HG03558 (cell line): Measurements from ENCODE around the gene DRGX.

Source experiments
- ATAC-seq: cut with Tn5 transposase; IDR thresholded peaks from one replicate; pipeline ENCODE4 v1.9.1; 2021; ENCODE audit warnings: moderate number of reproducible peaks; ENCODE audit not compliant: unreplicated experiment; ENCODE audit errors: extremely low read depth

DRGX gene

DNA sequence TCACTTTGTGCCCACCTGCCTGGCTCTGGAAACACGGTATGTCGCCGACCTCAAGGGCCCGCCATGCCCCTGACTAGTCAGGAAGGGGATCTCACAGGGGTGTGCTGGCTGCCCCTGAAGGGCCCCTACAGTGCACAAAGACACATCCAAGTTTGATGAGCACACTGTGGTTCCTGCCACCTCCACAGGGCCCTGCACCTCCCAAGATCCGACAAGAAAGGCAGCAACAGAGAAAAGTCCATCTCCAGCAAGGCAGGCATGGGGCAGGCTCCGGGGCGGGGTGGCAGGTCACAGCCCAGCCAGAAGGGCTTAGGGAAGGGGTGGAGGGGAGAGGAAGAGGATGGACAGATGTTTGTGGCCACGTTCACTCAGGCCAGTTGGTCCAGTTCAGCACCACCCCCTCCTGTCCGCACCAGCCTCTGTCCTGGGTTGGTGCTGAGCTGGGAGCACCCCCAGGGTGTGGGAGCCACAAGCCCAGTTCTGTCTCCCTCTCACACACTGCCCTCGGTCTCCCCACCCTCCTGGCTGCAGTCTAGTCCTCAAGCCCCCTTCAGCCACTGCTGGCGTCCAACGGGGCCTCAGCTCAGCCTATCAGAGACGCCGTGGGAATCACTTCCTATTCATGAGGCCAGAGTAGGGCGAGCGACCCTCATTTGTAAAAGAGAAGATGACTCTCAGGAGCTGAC lies 11.5 kb downstream of the DRGX start:
- ATAC-seq = no peak

DNA sequence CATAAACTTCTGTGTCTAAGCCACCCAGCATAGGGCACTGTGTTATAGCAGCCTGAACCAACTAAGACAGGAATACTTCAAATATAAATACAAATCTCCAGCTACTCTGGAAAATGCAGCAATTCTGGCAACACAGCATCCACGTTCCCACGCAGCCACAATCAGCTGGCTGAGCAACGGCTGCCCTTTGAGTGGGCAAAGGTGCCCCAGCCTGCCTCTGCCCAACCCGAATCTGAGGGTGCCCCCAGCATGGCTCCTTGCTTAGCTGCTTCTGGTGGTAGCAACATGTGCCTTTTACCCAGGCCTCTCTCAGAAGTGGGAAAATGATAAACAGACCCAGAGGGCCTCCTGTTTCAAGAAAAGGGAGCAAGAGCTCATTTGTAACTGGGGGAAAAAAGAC lies 12.0 kb downstream of the DRGX start:
- ATAC-seq = no peak

DNA sequence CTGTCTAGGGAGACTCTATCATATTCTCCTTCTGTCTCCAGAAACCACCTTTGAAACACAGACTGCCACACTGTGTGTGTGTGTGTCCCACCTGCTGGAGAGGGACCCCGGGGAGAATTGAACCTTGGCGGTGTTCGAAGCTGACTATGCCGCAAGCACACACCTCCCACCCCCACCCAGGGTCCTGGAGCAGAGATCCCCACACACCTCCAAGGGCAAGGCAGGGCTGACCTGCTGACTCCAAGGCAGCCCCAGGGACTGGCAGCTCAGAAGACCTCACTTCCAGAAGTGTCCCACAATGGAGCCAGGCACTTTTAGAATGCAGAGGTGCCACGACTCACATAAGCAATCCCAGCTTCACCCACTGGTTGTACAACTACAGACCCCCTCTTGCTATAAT lies 13.1 kb downstream of the DRGX start:
- no peak for ATAC-seq

DNA sequence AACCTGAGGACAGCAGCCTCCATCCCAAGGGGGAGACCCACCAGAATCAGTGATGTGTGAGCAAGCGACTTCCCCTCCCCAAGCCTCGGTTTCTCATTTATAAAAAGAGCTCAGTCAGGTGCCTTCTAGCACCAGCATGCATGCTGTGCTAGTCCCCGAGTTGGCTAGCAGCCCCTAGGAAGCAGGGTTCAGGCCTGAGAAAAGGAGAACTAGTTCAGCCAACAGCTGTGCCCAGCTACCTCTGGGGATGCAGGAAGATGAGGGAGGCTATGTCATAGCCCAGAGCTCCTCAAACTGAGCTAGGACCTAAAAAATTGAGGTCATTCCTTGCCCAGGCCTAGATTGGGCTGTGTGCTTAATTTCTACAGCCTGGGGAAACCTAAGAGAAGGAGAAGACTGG lies 13.7 kb downstream of the DRGX start:
- ATAC-seq = no peak

DNA sequence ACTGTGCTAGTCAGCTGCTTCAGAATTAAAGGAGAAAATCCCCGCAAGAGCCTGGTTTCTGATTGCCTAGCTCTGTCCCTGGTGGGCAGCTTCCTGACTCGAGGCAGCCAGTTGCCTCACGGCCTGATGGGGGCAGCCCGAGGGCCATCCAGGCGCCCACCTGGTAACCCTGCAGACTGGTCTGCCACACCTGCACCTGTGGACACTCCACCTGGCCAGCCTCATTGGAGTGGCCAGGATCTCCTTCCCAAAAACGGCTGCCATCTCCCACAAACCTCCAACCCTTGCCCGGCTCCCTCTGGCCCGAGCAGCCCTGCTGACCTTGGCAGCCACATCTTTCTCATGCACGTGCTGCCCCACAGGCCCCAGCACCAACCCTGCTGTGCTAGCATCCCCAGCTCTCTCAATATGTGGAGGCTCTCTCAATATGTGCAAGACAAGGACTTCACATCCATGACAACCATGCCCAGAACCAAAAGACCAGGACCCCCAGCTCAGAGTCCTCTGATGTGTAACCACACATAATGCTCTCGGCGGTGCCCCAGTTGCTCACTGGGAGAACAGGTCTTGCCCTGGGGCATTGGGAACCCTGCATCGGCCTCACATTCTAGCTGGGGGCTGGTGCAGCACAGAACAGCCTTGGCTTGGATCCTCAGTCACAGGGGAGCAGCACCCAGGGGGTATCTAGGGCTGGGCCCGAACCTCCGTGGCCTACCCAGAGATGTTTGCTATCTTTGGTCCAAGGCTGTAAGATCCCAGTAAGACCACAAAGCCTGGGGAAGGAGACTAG lies 14.6 kb downstream of the DRGX start:
- ATAC-seq = no peak

DNA sequence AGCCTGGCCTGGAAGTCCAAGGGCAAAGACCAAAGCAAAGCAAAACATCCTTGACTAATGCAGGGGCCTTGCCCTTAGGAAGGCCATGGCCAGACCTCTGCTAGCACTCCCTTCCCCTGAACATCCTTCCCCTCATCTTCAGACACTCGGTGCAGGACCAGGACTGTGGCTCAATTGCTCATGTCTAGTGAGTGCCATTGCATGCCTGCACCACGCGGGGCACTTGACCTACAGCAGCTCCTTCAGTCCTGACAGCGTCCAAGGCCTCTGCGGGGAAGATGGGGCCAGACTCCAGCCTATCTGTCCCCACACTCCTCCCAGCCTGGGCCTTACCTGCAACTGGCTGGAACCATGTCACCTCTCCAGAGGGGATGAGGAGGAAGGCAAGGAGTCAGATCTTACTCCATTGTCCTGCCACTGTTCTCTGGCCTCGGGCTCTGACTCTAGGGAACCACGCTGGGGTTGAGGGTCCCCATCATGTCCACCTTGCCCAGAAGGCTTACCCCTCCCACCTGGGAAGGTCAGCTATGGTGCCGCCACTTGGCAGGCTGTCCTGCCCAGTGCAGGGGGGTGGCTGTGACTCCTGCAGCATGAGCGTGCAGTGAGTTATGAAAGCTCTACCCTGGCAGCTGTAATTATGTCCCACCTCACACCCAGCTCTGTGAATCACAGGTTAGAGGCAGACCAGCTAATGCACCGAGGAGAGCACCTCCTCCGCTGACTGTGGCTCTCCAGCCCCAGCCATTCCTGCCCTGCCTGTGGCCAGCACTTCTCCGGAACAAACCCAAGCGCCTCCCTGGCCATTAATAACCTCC lies 16.1 kb downstream of the DRGX start:
- no peak for ATAC-seq

DNA sequence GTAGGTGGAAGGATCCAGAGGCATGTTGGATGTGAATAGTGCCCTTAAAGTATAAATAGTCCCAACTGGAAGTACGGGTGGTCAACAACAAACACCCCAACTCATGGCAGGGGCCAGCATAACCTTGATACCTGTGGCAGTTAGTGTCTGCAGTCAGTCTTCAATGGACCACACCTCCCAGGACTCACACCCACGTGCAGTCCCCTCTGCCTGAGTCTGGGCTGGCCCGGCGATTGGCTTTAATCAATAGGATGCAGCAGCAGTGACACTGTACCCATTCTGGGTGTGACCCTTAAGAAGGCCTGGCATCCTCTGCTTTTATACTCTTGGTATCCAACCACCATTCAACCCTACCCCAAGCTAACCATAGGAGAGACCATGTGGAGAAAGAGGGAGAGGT lies 18.6 kb downstream of the DRGX start:
- ATAC-seq = no peak

DNA sequence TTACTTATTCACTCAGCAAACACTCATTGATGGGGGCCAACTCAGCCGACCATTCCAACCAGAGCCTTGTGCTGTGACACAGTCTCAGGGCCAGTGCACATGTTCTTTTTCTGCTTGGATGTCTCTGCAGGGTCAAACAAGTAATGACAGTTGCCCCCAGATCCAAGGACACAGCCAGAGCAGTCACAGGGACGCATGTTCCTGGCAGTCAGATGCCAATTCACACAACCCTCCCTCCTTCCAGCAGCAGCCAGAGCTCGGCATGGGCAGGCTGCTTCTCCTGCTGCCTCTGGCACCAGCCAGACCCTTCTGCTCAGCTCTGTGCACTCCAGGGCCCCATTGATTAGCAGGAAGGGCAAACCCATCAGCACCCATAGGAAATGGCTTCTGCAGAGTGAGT lies 20.3 kb downstream of the DRGX start:
- no peak for ATAC-seq

DNA sequence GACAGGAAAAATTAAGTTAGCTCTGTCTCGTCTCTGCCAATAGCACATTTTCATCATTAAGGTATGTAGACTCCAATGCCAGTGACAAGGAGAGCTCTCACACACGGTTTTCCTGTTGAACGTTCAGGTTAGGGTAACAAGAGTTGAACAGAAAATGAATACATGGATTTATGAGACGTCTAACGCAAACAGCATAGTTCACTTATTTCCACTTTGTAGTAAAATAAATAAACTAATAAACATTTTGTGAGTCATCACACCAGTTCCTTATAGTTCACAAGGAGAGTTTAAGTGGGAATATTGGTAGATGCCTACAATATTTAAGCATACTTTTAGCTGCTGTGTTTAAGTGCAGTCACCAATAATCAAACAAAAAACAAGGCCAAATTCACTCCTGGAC lies 21.1 kb downstream of the DRGX start:
- no peak for ATAC-seq

DNA sequence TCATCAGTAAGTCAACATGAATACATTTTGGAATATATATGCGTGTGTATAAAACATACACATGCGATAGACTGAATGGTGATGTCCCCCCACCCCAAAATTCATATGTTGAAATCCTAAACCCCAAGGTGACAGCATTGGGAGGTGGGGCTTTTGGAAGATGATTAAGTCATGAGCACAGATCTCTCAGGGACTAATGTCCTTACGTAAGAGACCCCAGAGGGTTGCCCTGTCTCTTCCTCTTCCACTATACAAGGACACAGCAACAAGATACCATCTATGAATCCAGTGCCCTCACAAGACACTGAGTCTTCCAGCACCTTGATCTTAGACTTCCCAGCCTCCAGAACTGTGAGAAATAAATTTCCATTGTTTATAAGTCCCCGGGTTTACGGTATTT lies 22.5 kb downstream of the DRGX start:
- ATAC-seq = no peak

DNA sequence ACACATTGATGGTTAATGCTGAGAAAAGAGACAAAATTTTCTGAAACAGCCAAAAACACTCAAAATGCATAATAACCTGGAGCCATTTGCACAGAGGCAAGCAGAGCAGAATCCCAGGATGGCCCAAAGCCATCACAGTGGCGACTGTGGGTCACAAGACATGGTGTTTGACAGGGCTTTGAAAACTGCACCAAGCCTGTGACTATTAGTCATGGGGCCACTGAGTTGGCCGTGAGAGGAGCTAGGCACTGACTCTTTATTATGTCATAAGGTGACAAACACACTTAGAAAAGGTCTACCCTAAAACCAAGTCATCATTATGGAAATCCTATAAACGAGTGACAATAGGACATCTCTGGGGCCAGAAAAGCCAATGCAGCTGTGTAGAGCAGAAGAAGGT lies 23.9 kb downstream of the DRGX start:
- no peak for ATAC-seq

DNA sequence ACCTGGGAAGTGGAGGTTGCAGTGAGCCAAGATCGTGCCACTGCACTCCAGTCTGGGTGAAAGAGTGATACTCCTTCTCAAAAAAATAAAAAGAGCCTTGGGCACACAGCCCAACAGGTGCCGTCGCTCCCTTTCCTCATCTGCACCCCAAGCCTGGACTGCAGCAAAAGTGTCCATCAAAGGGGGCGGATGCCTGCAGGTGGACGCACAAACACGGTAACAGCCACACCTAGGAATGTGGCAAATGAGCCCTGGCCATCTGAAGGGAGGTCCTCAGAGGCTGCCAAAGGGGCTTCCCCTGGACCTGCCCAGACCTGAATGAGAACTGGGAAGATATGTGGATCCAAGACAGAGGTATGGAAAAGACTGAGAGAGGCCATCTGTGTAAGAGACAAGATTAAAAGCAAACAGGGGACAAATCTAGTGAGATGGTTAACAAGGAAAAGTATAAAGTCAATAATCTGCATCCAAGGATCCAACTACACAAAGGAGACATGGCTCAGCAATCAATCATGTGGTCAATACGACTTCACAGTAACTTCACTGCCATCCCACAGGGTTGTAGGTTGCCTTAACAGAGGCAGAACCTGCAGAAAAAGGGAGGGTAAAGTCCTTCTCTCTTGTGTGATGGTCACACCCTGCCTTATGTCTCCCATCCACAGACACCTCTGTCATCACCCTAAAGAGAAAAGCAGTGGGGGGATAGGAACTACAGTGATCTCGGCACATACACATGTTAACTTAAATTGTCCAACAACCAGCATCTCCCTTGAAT lies 25.4 kb downstream of the DRGX start:
- no peak for ATAC-seq

DNA sequence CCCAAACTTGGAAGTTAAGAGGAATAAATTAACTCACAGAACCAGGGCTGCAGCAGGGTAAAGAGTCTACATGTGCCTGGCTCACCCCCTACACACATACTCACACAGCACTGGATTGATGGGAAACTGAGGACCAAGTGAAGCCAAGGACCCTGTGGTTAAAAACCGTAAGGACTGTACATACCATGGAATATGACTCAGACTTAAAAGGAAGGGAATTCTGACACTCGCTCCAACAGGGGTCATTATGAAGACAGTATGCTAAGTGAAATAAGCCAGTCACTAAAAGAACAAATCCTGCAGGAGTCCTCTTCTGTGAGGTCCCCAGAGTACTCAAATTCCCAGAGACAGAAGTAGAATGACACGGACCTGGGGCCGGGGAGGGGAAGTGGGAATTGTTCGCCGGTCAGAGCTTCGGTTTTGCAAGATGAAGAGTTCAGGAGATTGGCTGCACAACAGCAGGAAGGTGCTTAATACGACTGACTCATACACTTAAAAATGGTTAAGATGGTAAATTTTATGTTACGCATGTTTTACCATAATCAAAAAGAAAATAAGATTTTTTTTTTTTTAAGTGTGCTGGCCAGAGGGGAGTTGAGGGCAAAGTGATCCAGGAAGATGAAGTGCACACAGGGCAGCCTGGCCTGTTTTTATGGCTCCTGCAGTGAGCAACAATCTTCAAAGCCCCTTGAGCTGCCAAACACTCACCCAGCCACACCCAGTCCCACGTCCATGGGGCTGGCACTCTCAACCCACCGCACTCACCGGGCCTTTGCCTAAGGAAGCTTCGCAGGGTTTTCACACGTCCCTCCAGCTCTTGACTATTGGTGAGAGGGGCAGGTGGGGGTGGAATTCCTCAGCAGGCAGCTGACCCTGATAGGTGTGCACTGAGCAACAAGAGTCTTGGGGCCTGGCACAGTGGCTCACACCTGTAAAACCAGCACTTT lies 26.4 kb downstream of the DRGX start:
- ATAC-seq = no peak

DNA sequence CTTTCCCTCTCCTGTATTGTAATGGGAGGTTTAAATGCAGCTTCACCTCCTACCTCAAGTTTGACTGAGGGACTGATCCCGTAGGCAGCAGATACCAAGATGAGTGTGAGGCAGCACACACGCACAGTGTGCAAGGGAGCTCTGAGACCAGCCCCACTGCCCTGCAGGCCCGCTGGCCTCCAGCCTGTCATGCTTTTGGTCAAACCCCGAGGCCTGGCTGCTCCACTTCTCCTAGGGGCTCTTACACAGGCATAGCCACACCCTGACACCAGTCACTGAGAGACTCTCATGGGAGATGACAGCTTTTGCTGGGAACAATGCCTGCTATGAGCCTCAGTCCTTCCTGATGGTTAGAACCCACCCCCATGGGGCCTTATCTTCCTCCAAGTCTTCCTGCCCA lies 27.6 kb downstream of the DRGX start:
- ATAC-seq = no peak

DNA sequence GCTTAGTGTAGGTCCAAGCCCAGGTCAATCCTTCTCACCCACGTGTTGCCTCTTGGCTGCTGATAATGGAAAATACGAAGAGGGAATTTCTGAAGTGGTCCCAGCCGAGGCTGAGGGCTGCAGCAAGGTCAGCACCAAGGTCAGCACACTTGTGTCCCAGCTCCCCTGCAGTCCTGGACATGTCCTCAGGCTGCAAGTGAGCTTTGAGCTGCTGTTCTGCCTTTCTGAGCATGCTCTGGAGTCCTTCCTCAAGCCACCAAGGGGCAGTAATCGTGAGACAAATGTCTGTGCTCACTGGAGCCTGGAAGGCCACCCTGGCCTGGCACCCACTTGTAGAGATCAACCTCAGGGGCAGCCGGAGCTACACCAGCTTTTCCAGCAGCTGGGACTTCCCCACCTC lies 28.3 kb downstream of the DRGX start:
- ATAC-seq = no peak

DNA sequence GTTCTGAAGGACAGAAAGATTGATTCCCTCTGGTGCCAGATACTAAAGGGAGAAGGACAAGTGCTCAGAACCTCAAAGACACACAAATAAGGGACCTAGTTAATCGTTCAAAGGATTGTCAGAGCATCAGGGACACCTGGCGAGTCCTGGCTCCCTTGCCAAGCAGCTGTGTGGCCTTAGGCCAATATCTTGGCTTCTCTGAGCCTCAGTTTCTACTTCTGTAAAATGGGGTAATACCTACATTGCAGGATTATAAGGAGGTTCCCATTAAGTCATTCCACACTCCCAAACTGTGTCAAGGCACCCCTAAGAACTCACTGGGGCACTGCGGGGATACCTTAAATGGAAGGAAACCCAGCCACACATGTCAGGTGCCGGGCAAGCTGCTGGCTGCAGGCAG lies 29.4 kb downstream of the DRGX start:
- ATAC-seq = no peak

DNA sequence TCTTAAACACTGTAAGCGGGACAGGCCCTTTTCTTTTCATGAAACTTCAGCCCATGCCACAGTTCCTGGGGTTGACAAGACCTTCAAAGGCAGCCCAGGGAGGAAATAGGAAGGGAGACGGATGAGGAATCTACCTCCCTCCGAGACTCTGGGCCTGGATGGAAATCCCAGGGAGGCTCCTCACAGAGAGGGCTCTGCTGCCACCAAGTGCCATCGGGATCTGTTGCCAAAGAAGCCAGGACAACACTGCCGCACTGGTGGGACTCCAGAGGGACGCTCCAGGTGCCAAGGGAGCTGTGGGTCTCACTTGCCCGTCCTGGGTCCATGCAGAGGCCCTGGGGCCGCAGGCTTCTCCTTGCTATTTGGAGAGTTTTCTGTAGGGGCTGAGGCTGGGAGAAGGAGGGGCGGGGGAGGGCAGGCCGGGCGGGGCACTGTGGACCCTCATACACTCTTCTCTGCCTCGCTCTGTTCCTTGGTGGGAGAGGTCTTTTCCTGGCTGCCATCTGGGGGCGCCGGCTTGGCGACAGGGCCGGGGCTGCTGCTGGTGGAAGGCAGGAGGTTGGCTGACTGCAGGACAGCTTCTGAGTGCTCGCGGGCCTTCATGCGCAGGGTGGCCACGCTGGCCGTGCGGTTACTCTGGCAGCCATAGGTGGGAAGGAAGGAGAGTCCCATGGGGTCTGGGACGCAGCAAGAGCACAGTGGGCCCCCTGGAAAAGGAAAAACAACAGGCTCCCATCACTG lies 30.0 kb downstream of the DRGX start:
- ATAC-seq = no peak

DNA sequence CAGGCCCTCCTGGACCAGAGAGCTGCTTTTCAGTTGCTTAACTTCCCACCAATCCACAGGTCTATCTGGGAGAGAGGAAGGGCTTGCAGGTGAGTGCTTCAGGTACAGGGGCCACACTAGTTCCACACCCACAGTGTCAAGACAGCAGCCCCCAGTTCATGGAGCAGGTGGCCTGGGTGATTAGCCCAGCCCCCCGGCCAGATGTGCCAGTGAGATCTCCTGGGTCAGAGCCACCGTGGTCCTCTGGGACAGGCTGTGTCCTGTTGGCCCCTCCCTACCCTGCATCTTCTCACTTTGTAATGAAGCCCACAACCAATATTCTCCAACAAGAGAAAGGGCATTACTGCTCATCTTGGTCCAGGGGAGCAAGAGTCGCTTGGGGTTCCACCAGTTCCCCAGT lies 30.6 kb downstream of the DRGX start:
- no peak for ATAC-seq

DNA sequence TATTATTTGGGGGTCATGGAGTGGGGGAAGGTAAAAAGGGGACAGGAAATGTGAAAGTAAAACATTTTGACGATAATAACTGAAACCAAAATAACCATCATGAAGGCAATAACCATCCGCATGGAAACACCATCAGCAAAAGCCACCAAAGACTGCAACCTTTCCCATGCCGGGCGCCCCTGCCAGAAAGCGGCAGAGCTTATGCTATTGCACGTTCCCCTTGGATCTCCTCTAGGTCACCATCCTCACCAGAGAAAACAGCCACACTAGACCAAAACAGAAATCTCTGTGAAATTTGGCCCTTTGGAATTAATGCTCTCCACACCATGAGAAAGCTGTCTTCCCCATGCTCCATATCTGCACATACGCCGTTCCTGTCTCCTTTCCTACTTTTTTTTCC lies 31.1 kb downstream of the DRGX start:
- ATAC-seq = no peak
